B cell (primary cell): Measurements from ENCODE around the gene IL25. TPM values are rescaled to one million over a fixed set of nuclear protein-coding genes. Genes with fewer than 3 reads are reported as not detected.

ENCODE experiments used
- ATAC-seq: fragments of 200-7000 bp; cut with Tn5 transposase; one replicate; pipeline ENCODE4 v1.10.0; 2021; ENCODE audit warnings: low read depth, mild to moderate bottlenecking, moderate number of reproducible peaks, moderate library complexity
- CTCF ChIA-PET: fragments of 350-600 bp; sonication (Branson Sonifier 250); formaldehyde crosslinking; loops from one replicate; lab custom pipeline; 2021; ENCODE audit warnings: antibody characterized with exemption, inconsistent platforms; lab: Charles Lee
- POLR2A ChIA-PET: fragments of 350-600 bp; sonication (Branson Sonifier 250); formaldehyde crosslinking; loops from one replicate; lab custom pipeline; 2021; ENCODE audit warnings: antibody characterized with exemption; lab: Charles Lee
- DNase-seq: peaks from one replicate; pipeline ENCODE4 v3.0.0; 2013
- H2AFZ ChIP-seq: 2 replicates; pipeline ENCODE4 v1.6.1; 2012; ENCODE audit warnings: mild to moderate bottlenecking, low read depth, low read length; ENCODE audit not compliant: insufficient read depth, poor library complexity, severe bottlenecking
- H3K27ac ChIP-seq, 2 donors: 1 replicate in 1 of 2; 2 replicates in 1 of 2; pipeline ENCODE4 v1.5.1; 2012 to 2013; ENCODE audit warnings: low read length in 2 of 2, mild to moderate bottlenecking in 2 of 2, moderate library complexity in 1 of 2
- H3K27me3 ChIP-seq, 4 experiments: fragments of 200-600 bp in 1 of 4; sonication (generic) in 1 of 4; replicated peaks in 1 of 4; 1 replicate in 2 of 4; 2 replicates in 2 of 4; pipeline versions ENCODE4 v1.6.1 to v1.7.0; 2013 to 2016; ENCODE audit warnings: low read length in 3 of 4, mild to moderate bottlenecking in 2 of 4, mixed read lengths in 1 of 4, moderate library complexity in 1 of 4; ENCODE audit not compliant: insufficient read depth in 4 of 4, control insufficient read depth in 3 of 4; ENCODE audit errors: control extremely low read depth in 1 of 4
- H3K36me3 ChIP-seq, 2 experiments: replicated peaks in 1 of 2; 1 replicate in 1 of 2; 2 replicates in 1 of 2; pipeline versions ENCODE4 v1.6.1 to v1.7.1; 2013; ENCODE audit warnings: low read length in 1 of 2; ENCODE audit not compliant: insufficient read depth in 2 of 2, control insufficient read depth in 1 of 2; ENCODE audit errors: control extremely low read depth in 1 of 2, extremely low read depth in 1 of 2
- H3K4me1 ChIP-seq, 2 donors: fragments of 200-600 bp in 1 of 2; sonication (generic) in 1 of 2; 1 replicate in 1 of 2; 2 replicates in 1 of 2; pipeline versions ENCODE4 v1.5.1 to v1.6.1; 2013 to 2017; ENCODE audit warnings: low read length in 2 of 2; ENCODE audit not compliant: control insufficient read depth in 2 of 2, insufficient read depth in 2 of 2
- H3K4me2 ChIP-seq: replicated peaks from 2 replicates; pipeline ENCODE3; 2012; ENCODE audit warnings: mild to moderate bottlenecking, low read depth, low read length; ENCODE audit not compliant: poor library complexity, severe bottlenecking
- H3K4me3 ChIP-seq, 5 experiments: fragments of 200-600 bp in 1 of 5; sonication (generic) in 1 of 5; 1 replicate in 3 of 5; 2 replicates in 2 of 5; pipeline versions ENCODE4 v1.5.1 to v1.7.0; 2011 to 2016; ENCODE audit warnings: low read length in 4 of 5, mild to moderate bottlenecking in 4 of 5, low read depth in 2 of 5, control low read depth in 1 of 5, moderate library complexity in 1 of 5; ENCODE audit not compliant: insufficient read depth in 1 of 5; ENCODE audit errors: control extremely low read depth in 1 of 5, extremely low read depth in 1 of 5
- H3K79me2 ChIP-seq: fragments of 200-600 bp; sonication (generic); one replicate; pipeline ENCODE4 v1.6.0; 2016; ENCODE audit warnings: low read length; ENCODE audit not compliant: control insufficient read depth, insufficient read depth
- H3K9ac ChIP-seq: fragments of 200-600 bp; sonication (generic); 2 replicates; pipeline ENCODE4 v1.6.1; 2017; ENCODE audit warnings: mild to moderate bottlenecking, low read length, moderate library complexity
- H3K9me3 ChIP-seq, 3 donors: one replicate each; pipeline versions ENCODE4 v1.6.1 to v1.7.1; 2013; ENCODE audit warnings: low read length in 2 of 3; ENCODE audit not compliant: control insufficient read depth in 2 of 3, insufficient read depth in 1 of 3; ENCODE audit errors: control extremely low read depth in 1 of 3
- H4K20me1 ChIP-seq: 2 replicates; pipeline ENCODE4 v1.6.0; 2012; ENCODE audit warnings: mild to moderate bottlenecking, low read length; ENCODE audit not compliant: insufficient read depth, control insufficient read depth, poor library complexity, severe bottlenecking
- H3K27ac Mint-ChIP-seq: one replicate; pipeline ENCODE4 v1.8.0; 2021; ENCODE audit warnings: mixed read lengths
- H3K27me3 Mint-ChIP-seq: one replicate; pipeline ENCODE4 v1.8.0; 2021; ENCODE audit warnings: mixed read lengths
- H3K4me1 Mint-ChIP-seq: one replicate; pipeline ENCODE4 v1.8.0; 2021; ENCODE audit warnings: mixed read lengths
- H3K4me3 Mint-ChIP-seq: one replicate; pipeline ENCODE4 v1.8.0; 2021; ENCODE audit warnings: mixed read lengths
- H3K9me3 Mint-ChIP-seq: one replicate; pipeline ENCODE4 v1.8.0; 2022; ENCODE audit warnings: mixed read lengths; ENCODE audit not compliant: insufficient read depth
- EZH2 ChIP-seq: IDR thresholded peaks from 2 replicates; pipeline ENCODE4 v1.6.1; 2012; ENCODE audit warnings: borderline replicate concordance, low read depth, mild to moderate bottlenecking, moderate library complexity, low read length; ENCODE audit not compliant: insufficient read depth, poor library complexity, severe bottlenecking
- WGBS: methylation state at CpG from one replicate; pipeline ENCODE4 v1.1.5; 2013; ENCODE audit warnings: missing lambda C conversion rate; ENCODE audit not compliant: insufficient coverage; 5-methylcytosine and 5-hydroxymethylcytosine counted together
- intact Hi-C: fragments of 100-400 bp; cut with micrococcal nuclease; formaldehyde crosslinking; loops from one replicate; pipeline ENCODE4 v1.10.0; 2022
- polyA plus RNA-seq: library from polyadenylated mRNA; depleted of rRNA; stranded (reverse); fragments of >200 nt; gene quantifications from 2 replicates; pipeline ENCODE4 v1.2.3, GENCODE V29; 2012
- total RNA-seq, 2 donors: library from RNA; stranded (reverse); fragments of 120-200 nt in 1 of 2; gene quantifications; 1 replicate in 1 of 2; 2 replicates in 1 of 2; pipeline versions ENCODE4 v1.2.3 to v1.2.4, GENCODE V29; 2013 to 2022
- TF ChIP-seq, protein P1 (sequence below): fragments of 200-600 bp; IDR thresholded peaks from one replicate; pipeline ENCODE4 v1.8.0; 2022; ENCODE audit warnings: antibody characterized with exemption, mild to moderate bottlenecking

The IL25 gene
- total and polyA plus RNA-seq, 2 donors (not counting 1 experiment from before 2014, with no cell fraction given): not detected

DNA sequence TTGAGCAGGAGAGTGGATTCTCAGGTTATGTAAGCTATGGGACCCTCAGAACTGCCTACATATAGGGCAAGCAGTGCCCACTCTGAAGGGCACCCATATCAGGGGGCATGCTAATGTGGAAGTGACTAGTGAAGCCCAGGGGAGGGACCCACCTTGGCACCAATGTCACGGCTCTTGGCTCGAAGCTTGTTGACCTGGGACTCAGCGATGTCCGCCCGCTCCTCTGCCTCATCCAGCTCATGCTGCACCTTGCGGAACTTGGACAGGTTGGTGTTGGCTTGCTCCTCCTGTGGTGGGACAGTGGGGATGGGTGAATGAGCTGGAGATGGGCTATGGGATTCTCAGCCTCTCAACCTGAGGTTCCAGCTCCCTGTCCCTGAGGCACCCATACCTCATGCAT lies 9.7 kb downstream of the IL25 start:
- no peaks in the 10 kb centered on the region for H3K36me3 ChIP-seq
- H3K27me3 Mint-ChIP-seq: peaks cover 31% of the 10 kb centered on the region
- POLR2A ChIA-PET: no interaction called here
- H3K9me3 ChIP-seq: no peaks in the 10 kb centered on the region
- intact Hi-C loops: no loop called here
- no peak overlapping the region for H3K4me3 ChIP-seq
- H4K20me1 ChIP-seq: no peaks in the 10 kb centered on the region
- no peak for TF ChIP-seq EZH2
- TF ChIP-seq, protein P1, sequence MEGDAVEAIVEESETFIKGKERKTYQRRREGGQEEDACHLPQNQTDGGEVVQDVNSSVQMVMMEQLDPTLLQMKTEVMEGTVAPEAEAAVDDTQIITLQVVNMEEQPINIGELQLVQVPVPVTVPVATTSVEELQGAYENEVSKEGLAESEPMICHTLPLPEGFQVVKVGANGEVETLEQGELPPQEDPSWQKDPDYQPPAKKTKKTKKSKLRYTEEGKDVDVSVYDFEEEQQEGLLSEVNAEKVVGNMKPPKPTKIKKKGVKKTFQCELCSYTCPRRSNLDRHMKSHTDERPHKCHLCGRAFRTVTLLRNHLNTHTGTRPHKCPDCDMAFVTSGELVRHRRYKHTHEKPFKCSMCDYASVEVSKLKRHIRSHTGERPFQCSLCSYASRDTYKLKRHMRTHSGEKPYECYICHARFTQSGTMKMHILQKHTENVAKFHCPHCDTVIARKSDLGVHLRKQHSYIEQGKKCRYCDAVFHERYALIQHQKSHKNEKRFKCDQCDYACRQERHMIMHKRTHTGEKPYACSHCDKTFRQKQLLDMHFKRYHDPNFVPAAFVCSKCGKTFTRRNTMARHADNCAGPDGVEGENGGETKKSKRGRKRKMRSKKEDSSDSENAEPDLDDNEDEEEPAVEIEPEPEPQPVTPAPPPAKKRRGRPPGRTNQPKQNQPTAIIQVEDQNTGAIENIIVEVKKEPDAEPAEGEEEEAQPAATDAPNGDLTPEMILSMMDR: no peak
- ATAC-seq (no peak), DNase-seq (no peak)
- H2AFZ ChIP-seq: no peak overlapping the region
- no peak overlapping the region for H3K27ac Mint-ChIP-seq
- no peaks in the 10 kb centered on the region for H3K9me3 Mint-ChIP-seq
- CTCF ChIA-PET: interaction anchor here (1.0 to 8.7 kb wide), 3 partner anchors 8 to 262 kb away, joined by 3 to 129 read pairs (median 48); no protein-coding TSS in a partner anchor
- no peaks in the 10 kb centered on the region for H3K4me1 Mint-ChIP-seq
- WGBS: 90% methylated on average over 2 of the region's 6 CpGs
- no peak overlapping the region for H3K9ac ChIP-seq
- H3K4me1 ChIP-seq: no peaks in the 10 kb centered on the region
- no peaks in the 10 kb centered on the region for H3K79me2 ChIP-seq
- H3K4me3 Mint-ChIP-seq: no peak overlapping the region
- H3K4me2 ChIP-seq: no peak overlapping the region
- H3K27ac ChIP-seq: no peak overlapping the region
- peaks cover 0 to 16% (median 0%) of the 10 kb centered on the region in 4 experiments for H3K27me3 ChIP-seq

DNA sequence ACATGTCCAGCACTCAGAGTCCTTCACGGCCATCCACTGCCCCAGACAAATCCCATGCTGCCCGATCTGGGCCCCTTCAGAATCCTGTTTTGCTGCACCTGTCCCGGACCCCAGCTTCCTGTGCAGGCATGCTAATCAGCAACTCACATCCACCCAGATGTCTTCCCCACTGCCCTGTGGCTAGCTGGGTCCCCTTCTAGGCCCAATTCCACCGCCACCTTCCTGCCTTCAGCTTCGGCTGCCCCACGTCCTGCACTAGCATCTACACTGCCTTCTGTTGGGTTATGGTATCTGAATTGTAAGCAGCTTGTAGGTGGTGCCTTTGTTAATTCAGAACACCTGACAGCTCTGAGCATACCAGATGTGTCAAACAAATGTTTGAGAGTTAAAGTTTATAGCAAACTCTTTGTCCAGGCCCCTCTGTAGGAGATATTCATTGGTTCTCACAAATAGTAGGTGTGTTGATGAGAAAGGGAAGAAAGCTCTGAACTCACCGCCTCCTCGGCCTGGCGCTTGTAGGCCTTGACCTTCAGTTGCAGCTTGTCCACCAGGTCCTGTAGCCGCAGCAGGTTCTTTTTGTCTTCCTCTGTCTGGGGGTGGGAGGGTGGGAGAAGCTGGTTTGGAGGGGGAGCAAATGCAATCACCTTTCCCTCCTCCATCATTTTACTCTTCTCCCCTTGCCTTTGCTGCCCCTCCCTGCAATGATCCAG lies 10.3 kb downstream of the IL25 start:
- DNase-seq: no peak
- peaks cover 0 to 16% (median 0%) of the 10 kb centered on the region in 4 experiments for H3K27me3 ChIP-seq
- H4K20me1 ChIP-seq: no peaks in the 10 kb centered on the region
- Mint-ChIP-seq H3K9me3 (no peaks in the 10 kb centered on the region), H3K27ac (no peak overlapping the region), H3K4me3 (no peak overlapping the region), H3K4me1 (no peaks in the 10 kb centered on the region), H3K27me3 (peaks cover 37% of the 10 kb centered on the region)
- intact Hi-C loops: no loop called here
- CTCF ChIA-PET: interaction anchor here (1.0 to 8.7 kb wide), 3 partner anchors 9 to 262 kb away, joined by 3 to 129 read pairs (median 48); no protein-coding TSS in a partner anchor
- WGBS: 13% methylated on average over 3 of the region's 10 CpGs
- ATAC-seq: no peak
- no peak overlapping the region for H2AFZ ChIP-seq
- no peaks in the 10 kb centered on the region for H3K36me3 ChIP-seq
- no peaks in the 10 kb centered on the region for H3K9me3 ChIP-seq
- H3K4me3 ChIP-seq: no peak overlapping the region
- H3K79me2 ChIP-seq: no peaks in the 10 kb centered on the region
- POLR2A ChIA-PET: no interaction called here
- H3K4me2 ChIP-seq: no peak overlapping the region
- H3K9ac ChIP-seq: no peak overlapping the region
- H3K27ac ChIP-seq: no peak overlapping the region
- no peaks in the 10 kb centered on the region for H3K4me1 ChIP-seq
- TF ChIP-seq, protein P1: no peak
- TF ChIP-seq EZH2: no peak
